ENCODE results near the gene CLCN3. TPM values are rescaled to one million over a fixed set of nuclear protein-coding genes. Genes with fewer than 3 reads are reported as not detected.

The CLCN3 gene
- total and polyA plus RNA-seq, 2 of the 4 experiments (the other 2 are of a cell fraction): 13.0 to 22.8 TPM

GRCh38 chr4:169659716-169660670, 39.6 kb downstream of the CLCN3 start (continued):
- TF ChIP-seq CEBPB (IDR thresholded peaks at IDR 0.05; ENCODE audit: low read depth, low read length): peak; percentile 94

GRCh38 chr4:169660929-169661328, 40.6 kb downstream of the CLCN3 start:
- Histone ChIP-seq H2AK5ac (ENCODE audit: low read depth, low read length) (no peak overlapping the region), H3K23ac (ENCODE audit: low read depth, low read length) (no peak overlapping the region), H3K36me3 (ENCODE audit: control insufficient read depth, insufficient read depth, low read length) (no peaks in the 10 kb centered on the region), H4K8ac (ENCODE audit: low read depth in 2 of 2, low read length in 2 of 2) (no peak overlapping the region), H3K9ac (ENCODE audit: low read depth, low read length) (no peak overlapping the region), H2BK5ac (ENCODE audit: low read depth, low read length, poor library complexity, severe bottlenecking) (no peak overlapping the region), H2BK120ac (ENCODE audit: low read depth, low read length) (no peak overlapping the region), H2AFZ (replicated peaks; ENCODE audit: low read length, poor library complexity) (no peak overlapping the region), H3K27me3 (ENCODE audit: control insufficient read depth, insufficient read depth, low read length) (no peaks in the 10 kb centered on the region), H2BK20ac (ENCODE audit: low read depth, low read length) (no peak overlapping the region), H3K14ac (replicated peaks; ENCODE audit: low read depth, low read length) (no peak overlapping the region), H2AK9ac (replicated peaks; ENCODE audit: low read depth, low read length, poor library complexity) (no peak overlapping the region), H3K27ac (ENCODE audit: insufficient read depth, low read length) (no peak overlapping the region), H3K56ac (ENCODE audit: extremely low read depth, insufficient read depth, low read length) (no peak overlapping the region), H3K4ac (ENCODE audit: low read depth, low read length) (no peak overlapping the region), H3K4me1 (ENCODE audit: control insufficient read depth, insufficient read depth, low read length) (0 out of 2 replicates have a peak, but pooled peaks cover 2% of the 10 kb centered on the region), H3K9me3 (ENCODE audit: control insufficient read depth, insufficient read depth, low read length) (no peaks in the 10 kb centered on the region), H2BK15ac (ENCODE audit: low read depth, low read length) (no peak overlapping the region), H4K5ac (ENCODE audit: low read depth, low read length) (no peak overlapping the region), H4K91ac (ENCODE audit: insufficient read depth, low read depth, low read length) (no peak overlapping the region), H3K4me3 (ENCODE audit: insufficient read depth, low read depth, low read length) (no peak overlapping the region), H4K20me1 (ENCODE audit: insufficient read depth, low read length) (no peaks in the 10 kb centered on the region), H3K18ac (ENCODE audit: low read depth, low read length) (no peak overlapping the region), H3K79me1 (ENCODE audit: low read depth in 1 of 2, low read length in 2 of 2) (peaks cover 4 to 14% of the 10 kb centered on the region in 2 experiments; a peak in 2 of 4 replicates), H3K9me1 (ENCODE audit: insufficient read depth, low read length) (0 out of 2 replicates have a peak, but pooled peaks cover 2% of the 10 kb centered on the region), H3K4me2 (ENCODE audit: low read depth, low read length) (no peak overlapping the region)
- intact Hi-C loops (cut with micrococcal nuclease): loop anchor here (1.0 kb wide), 1 partner anchor 41 kb away; the partner anchor contains the start of gene CLCN3
- dilution Hi-C loops (cut with HindIII; ENCODE audit: low sequenced_read_pairs, unreplicated experiment): no loop called here
- no TSS peak for BruUV-seq (replicated peaks)
- no peak for DNase-seq
- 100% methylated on average over 1 of the region's 3 CpGs; no CpG with 5 or more reads in 1 of the 2 experiments for WGBS, 2 experiments (ENCODE audit: extremely low coverage in 2 of 2, insufficient read length in 1 of 2)
- POLR2A ChIA-PET (ENCODE audit: unreplicated experiment): no interaction called here
- ATAC-seq (ENCODE audit: low read depth): no peak
- CTCF ChIA-PET: no interaction called here
- in situ Hi-C loops (cut with MboI; ENCODE audit: low sequenced_read_pairs): no loop called here
- TF ChIP-seq NFE2L2 (IDR thresholded peaks at IDR 0.05; ENCODE audit: low read depth, low read length): no peak
- TF ChIP-seq SMC3 (IDR thresholded peaks at IDR 0.05; ENCODE audit: low read depth, low read length): no peak
- no peak for TF ChIP-seq MXI1 (IDR thresholded peaks at IDR 0.05; ENCODE audit: borderline replicate concordance, low read depth, low read length)
- TF ChIP-seq BHLHE40 (IDR thresholded peaks at IDR 0.05; ENCODE audit: low read depth, low read length): no peak
- TF ChIP-seq POLR2A (IDR thresholded peaks at IDR 0.05; ENCODE audit: low read depth, low read length): no peak
- TF ChIP-seq FOS (IDR thresholded peaks at IDR 0.05; ENCODE audit: low read depth, low read length): no peak
- TF ChIP-seq RCOR1 (IDR thresholded peaks at IDR 0.05; ENCODE audit: insufficient replicate concordance, low read length): no peak
- no peak for TF ChIP-seq CEBPB (IDR thresholded peaks at IDR 0.05; ENCODE audit: low read depth, low read length)
- TF ChIP-seq, protein P1, sequence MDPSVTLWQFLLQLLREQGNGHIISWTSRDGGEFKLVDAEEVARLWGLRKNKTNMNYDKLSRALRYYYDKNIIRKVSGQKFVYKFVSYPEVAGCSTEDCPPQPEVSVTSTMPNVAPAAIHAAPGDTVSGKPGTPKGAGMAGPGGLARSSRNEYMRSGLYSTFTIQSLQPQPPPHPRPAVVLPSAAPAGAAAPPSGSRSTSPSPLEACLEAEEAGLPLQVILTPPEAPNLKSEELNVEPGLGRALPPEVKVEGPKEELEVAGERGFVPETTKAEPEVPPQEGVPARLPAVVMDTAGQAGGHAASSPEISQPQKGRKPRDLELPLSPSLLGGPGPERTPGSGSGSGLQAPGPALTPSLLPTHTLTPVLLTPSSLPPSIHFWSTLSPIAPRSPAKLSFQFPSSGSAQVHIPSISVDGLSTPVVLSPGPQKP (IDR thresholded peaks at IDR 0.05; ENCODE audit: borderline replicate concordance, low read depth, low read length): no peak
- TF ChIP-seq RFX5 (IDR thresholded peaks at IDR 0.05; ENCODE audit: low read depth, low read length): no peak
- no peak for TF ChIP-seq CHD1 (IDR thresholded peaks at IDR 0.05; ENCODE audit: low read depth, low read length)
- no peak for TF ChIP-seq RAD21 (IDR thresholded peaks at IDR 0.05; ENCODE audit: low read length)
- TF ChIP-seq, protein P2, sequence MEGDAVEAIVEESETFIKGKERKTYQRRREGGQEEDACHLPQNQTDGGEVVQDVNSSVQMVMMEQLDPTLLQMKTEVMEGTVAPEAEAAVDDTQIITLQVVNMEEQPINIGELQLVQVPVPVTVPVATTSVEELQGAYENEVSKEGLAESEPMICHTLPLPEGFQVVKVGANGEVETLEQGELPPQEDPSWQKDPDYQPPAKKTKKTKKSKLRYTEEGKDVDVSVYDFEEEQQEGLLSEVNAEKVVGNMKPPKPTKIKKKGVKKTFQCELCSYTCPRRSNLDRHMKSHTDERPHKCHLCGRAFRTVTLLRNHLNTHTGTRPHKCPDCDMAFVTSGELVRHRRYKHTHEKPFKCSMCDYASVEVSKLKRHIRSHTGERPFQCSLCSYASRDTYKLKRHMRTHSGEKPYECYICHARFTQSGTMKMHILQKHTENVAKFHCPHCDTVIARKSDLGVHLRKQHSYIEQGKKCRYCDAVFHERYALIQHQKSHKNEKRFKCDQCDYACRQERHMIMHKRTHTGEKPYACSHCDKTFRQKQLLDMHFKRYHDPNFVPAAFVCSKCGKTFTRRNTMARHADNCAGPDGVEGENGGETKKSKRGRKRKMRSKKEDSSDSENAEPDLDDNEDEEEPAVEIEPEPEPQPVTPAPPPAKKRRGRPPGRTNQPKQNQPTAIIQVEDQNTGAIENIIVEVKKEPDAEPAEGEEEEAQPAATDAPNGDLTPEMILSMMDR (conservative IDR thresholded peaks at IDR 0.05; ENCODE audit: low read depth, low read length): no peak
